PFSK-1 (cell line): ENCODE data around the gene FASN.

ENCODE experiments used
- FOXP2 ChIP-seq: optimal IDR thresholded peaks from 2 replicates; pipeline ENCODE3; 2011; ENCODE audit warnings: borderline replicate concordance, control low read depth, inconsistent platforms; ENCODE audit not compliant: insufficient read depth; ENCODE audit errors: extremely low read length, extremely low read depth
- POLR2AphosphoS5 ChIP-seq: IDR thresholded peaks from 2 replicates; pipeline ENCODE4 v1.6.1; 2012; ENCODE audit warnings: low read depth, mild to moderate bottlenecking, control low read depth, low read length, moderate library complexity
- REST ChIP-seq, 2 experiments: IDR thresholded peaks; 2 replicates each; pipeline versions ENCODE4 v1.6.1 to v1.8.0; 2011 to 2012; ENCODE audit warnings: low read depth in 2 of 2, low read length in 2 of 2, control low read depth in 1 of 2, inconsistent platforms in 1 of 2, mild to moderate bottlenecking in 1 of 2, moderate library complexity in 1 of 2; ENCODE audit not compliant: insufficient read depth in 1 of 2
- SIN3A ChIP-seq: IDR thresholded peaks from 2 replicates; pipeline ENCODE4 v1.6.1; 2012; ENCODE audit warnings: mild to moderate bottlenecking, low read length, moderate library complexity, borderline replicate concordance; ENCODE audit not compliant: insufficient read depth
- TAF1 ChIP-seq: IDR thresholded peaks from 2 replicates; pipeline ENCODE4 v1.6.1; 2012; ENCODE audit warnings: low read length, control low read depth, borderline replicate concordance; ENCODE audit not compliant: insufficient read depth

The FASN gene

GRCh38 chr17:82084373-82085030, 13.5 kb downstream of the FASN start:
- TF ChIP-seq SIN3A (no peak), REST (IDR thresholded peaks at IDR 0.05; ENCODE audit: insufficient read depth in 1 of 2, low read depth in 2 of 2, low read length in 2 of 2) (no peak), FOXP2 (no peak), POLR2AphosphoS5 (no peak), TAF1 (no peak)

GRCh38 chr17:82083533-82084359, 14.3 kb downstream of the FASN start:
- TF ChIP-seq POLR2AphosphoS5 (no peak), REST (IDR thresholded peaks at IDR 0.05; ENCODE audit: insufficient read depth in 1 of 2, low read depth in 2 of 2, low read length in 2 of 2) (no peak), TAF1 (no peak), FOXP2 (no peak), SIN3A (no peak)

- TF ChIP-seq FOXP2 (no peak), SIN3A (no peak), TAF1 (no peak), REST (IDR thresholded peaks at IDR 0.05; ENCODE audit: insufficient read depth in 1 of 2, low read depth in 2 of 2, low read length in 2 of 2) (no peak), POLR2AphosphoS5 (no peak)
These were observed 15.0 kb downstream of the FASN start for GRCh38 chr17:82083009-82083408.

GRCh38 chr17:82082456-82082855, 15.6 kb downstream of the FASN start:
- TF ChIP-seq SIN3A, result no peak
- TF ChIP-seq POLR2AphosphoS5, result no peak
- TF ChIP-seq TAF1, result no peak
- no peak for TF ChIP-seq REST (IDR thresholded peaks at IDR 0.05; ENCODE audit: insufficient read depth in 1 of 2, low read depth in 2 of 2, low read length in 2 of 2)
- no peak for TF ChIP-seq FOXP2
